ENCODE measurements around the gene MAP2.

The MAP2 gene

GRCh38 chr2:209570194-209570593, 146.3 kb downstream of the MAP2 start:
- Histone ChIP-seq H3K27ac (ENCODE audit: low read depth, low read length, severe bottlenecking) (no peak overlapping the region), H3K4me3 (ENCODE audit: extremely low read depth, insufficient read depth, low read length, poor library complexity, severe bottlenecking) (no peak overlapping the region), H3K36me3 (ENCODE audit: control insufficient read depth, insufficient read depth, low read length) (no peaks in the 10 kb centered on the region), H3K4me1 (ENCODE audit: control insufficient read depth, insufficient read depth, low read length, poor library complexity, severe bottlenecking) (no peaks in the 10 kb centered on the region), H3K9me3 (ENCODE audit: control insufficient read depth, low read length) (no peaks in the 10 kb centered on the region)
- WGBS, 2 experiments (ENCODE audit: insufficient coverage in 2 of 2) = no CpG with 5 or more reads among the region's 1 CpG

DNA sequence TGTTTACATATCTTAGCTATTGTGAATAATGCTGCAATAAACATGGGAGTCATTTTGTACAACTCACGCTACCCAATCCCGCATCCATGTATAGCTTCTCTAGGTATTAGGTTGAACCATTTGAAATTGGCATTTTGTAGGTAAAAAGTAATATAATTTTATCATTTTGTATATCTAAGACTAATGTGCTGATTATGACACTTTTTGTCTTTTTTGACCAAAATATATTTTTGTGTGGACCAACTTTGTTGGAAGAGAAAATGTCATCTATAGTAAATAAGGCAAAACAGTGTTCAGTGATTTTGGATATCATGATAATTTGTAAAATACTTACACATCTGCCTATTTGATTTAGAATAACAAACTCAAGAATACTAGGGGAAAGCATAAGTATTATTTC, 150.7 kb downstream of the MAP2 start:
- Histone ChIP-seq H3K27ac (ENCODE audit: low read depth, low read length, severe bottlenecking) (no peak overlapping the region), H3K9me3 (ENCODE audit: control insufficient read depth, low read length) (no peaks in the 10 kb centered on the region), H3K4me1 (ENCODE audit: control insufficient read depth, insufficient read depth, low read length, poor library complexity, severe bottlenecking) (no peaks in the 10 kb centered on the region), H3K36me3 (ENCODE audit: control insufficient read depth, insufficient read depth, low read length) (no peaks in the 10 kb centered on the region), H3K4me3 (ENCODE audit: extremely low read depth, insufficient read depth, low read length, poor library complexity, severe bottlenecking) (no peak overlapping the region)
- no CpG with 5 or more reads among the region's 2 CpGs for WGBS, 2 experiments (ENCODE audit: insufficient coverage in 2 of 2)

GRCh38 chr2:209577376-209578357, 153.8 kb downstream of the MAP2 start:
- H3K27ac ChIP-seq (ENCODE audit: low read depth, low read length, severe bottlenecking) = peak overlapping the region; percentile 64
- H3K4me3 ChIP-seq (ENCODE audit: extremely low read depth, insufficient read depth, low read length, poor library complexity, severe bottlenecking) = no peak overlapping the region
- H3K9me3 ChIP-seq (ENCODE audit: control insufficient read depth, low read length) = no peaks in the 10 kb centered on the region
- no peaks in the 10 kb centered on the region for H3K36me3 ChIP-seq (ENCODE audit: control insufficient read depth, insufficient read depth, low read length)
- H3K4me1 ChIP-seq (ENCODE audit: control insufficient read depth, insufficient read depth, low read length, poor library complexity, severe bottlenecking) = no peaks in the 10 kb centered on the region
- WGBS, 2 experiments (ENCODE audit: insufficient coverage in 2 of 2) = 35 to 56% methylated on average over 3 of the region's 4 CpGs

GRCh38 chr2:209578394-209579001, 154.7 kb downstream of the MAP2 start:
- Histone ChIP-seq H3K9me3 (ENCODE audit: control insufficient read depth, low read length) (no peaks in the 10 kb centered on the region), H3K4me1 (ENCODE audit: control insufficient read depth, insufficient read depth, low read length, poor library complexity, severe bottlenecking) (no peaks in the 10 kb centered on the region), H3K27ac (ENCODE audit: low read depth, low read length, severe bottlenecking) (peak overlapping the region; percentile 64), H3K36me3 (ENCODE audit: control insufficient read depth, insufficient read depth, low read length) (no peaks in the 10 kb centered on the region), H3K4me3 (ENCODE audit: extremely low read depth, insufficient read depth, low read length, poor library complexity, severe bottlenecking) (no peak overlapping the region)
- 17 to 50% methylated on average over 1 of the region's 3 CpGs for WGBS, 2 experiments (ENCODE audit: insufficient coverage in 2 of 2)

DNA sequence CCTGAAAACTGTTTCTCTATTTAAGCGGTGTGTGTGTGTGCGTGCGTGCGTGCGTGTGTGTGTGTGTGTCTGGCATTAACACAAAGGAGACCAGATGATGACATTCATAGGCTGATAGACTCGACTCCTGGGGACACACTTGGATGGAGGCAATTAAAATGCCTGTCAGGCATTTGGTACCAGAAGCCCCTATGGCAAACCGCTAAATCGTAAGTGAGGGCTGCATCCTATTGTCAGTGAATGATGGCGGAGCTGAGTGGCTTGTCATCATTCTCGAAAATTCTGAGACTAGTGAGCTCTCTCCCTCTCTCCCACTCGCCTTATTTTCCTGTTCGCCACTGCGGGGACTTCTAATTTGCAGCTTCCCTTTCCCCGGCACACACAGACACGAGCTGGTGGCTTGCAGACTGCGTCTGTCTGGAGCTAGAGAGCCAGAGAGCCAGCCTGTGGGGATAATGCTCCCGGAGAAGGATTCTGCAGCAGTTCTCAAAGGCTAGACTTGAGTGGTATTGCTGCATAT, 155.4 kb downstream of the MAP2 start:
- no peaks in the 10 kb centered on the region for H3K4me1 ChIP-seq (ENCODE audit: control insufficient read depth, insufficient read depth, low read length, poor library complexity, severe bottlenecking)
- no peaks in the 10 kb centered on the region for H3K9me3 ChIP-seq (ENCODE audit: control insufficient read depth, low read length)
- H3K36me3 ChIP-seq (ENCODE audit: control insufficient read depth, insufficient read depth, low read length) = no peaks in the 10 kb centered on the region
- H3K27ac ChIP-seq (ENCODE audit: low read depth, low read length, severe bottlenecking) = peak overlapping the region; percentile 61
- WGBS, 2 experiments (ENCODE audit: insufficient coverage in 2 of 2) = 59 to 61% methylated on average over 10 to 12 of the region's 17 CpGs
- no peak overlapping the region for H3K4me3 ChIP-seq (ENCODE audit: extremely low read depth, insufficient read depth, low read length, poor library complexity, severe bottlenecking)

GRCh38 chr2:209581040-209581439, 157.2 kb downstream of the MAP2 start:
- no CpG with 5 or more reads among the region's 1 CpG for WGBS, 2 experiments (ENCODE audit: insufficient coverage in 2 of 2)
- H3K27ac ChIP-seq (ENCODE audit: low read depth, low read length, severe bottlenecking) = no peak overlapping the region
- H3K9me3 ChIP-seq (ENCODE audit: control insufficient read depth, low read length) = no peaks in the 10 kb centered on the region
- no peak overlapping the region for H3K4me3 ChIP-seq (ENCODE audit: extremely low read depth, insufficient read depth, low read length, poor library complexity, severe bottlenecking)
- H3K4me1 ChIP-seq (ENCODE audit: control insufficient read depth, insufficient read depth, low read length, poor library complexity, severe bottlenecking) = no peaks in the 10 kb centered on the region
- H3K36me3 ChIP-seq (ENCODE audit: control insufficient read depth, insufficient read depth, low read length) = no peaks in the 10 kb centered on the region

- H3K4me1 ChIP-seq (ENCODE audit: control insufficient read depth, insufficient read depth, low read length, poor library complexity, severe bottlenecking) = no peaks in the 10 kb centered on the region
- no peaks in the 10 kb centered on the region for H3K36me3 ChIP-seq (ENCODE audit: control insufficient read depth, insufficient read depth, low read length)
- no peak overlapping the region for H3K4me3 ChIP-seq (ENCODE audit: extremely low read depth, insufficient read depth, low read length, poor library complexity, severe bottlenecking)
- no peaks in the 10 kb centered on the region for H3K9me3 ChIP-seq (ENCODE audit: control insufficient read depth, low read length)
- WGBS, 2 experiments (ENCODE audit: insufficient coverage in 2 of 2) = 83% methylated on average over 1 of the region's 3 CpGs; no CpG with 5 or more reads in 1 of the 2 experiments
- no peak overlapping the region for H3K27ac ChIP-seq (ENCODE audit: low read depth, low read length, severe bottlenecking)
Observed at GRCh38 chr2:209582281-209582680, 158.4 kb downstream of the MAP2 start.

DNA sequence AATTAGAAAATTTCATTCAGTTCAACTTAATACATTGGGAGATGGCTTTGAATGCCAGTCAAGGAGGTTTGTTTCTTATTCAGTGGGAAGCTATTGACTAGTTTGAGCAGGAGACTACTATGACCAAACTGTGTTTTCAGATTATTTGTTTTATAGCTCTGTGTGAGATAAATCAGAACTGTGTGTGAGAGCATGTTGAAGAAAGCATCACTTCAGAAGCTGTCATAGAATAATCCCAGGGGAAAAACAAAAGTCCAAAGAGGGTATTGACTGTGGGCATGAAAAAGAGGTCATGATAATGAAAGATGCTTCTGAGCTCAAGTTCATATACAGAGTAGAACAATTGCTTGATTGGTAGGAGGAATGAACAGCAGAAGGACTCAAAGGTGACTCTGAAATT, 160.6 kb downstream of the MAP2 start:
- Histone ChIP-seq H3K4me1 (ENCODE audit: control insufficient read depth, insufficient read depth, low read length, poor library complexity, severe bottlenecking) (no peaks in the 10 kb centered on the region), H3K4me3 (ENCODE audit: extremely low read depth, insufficient read depth, low read length, poor library complexity, severe bottlenecking) (no peak overlapping the region), H3K27ac (ENCODE audit: low read depth, low read length, severe bottlenecking) (no peak overlapping the region), H3K36me3 (ENCODE audit: control insufficient read depth, insufficient read depth, low read length) (no peaks in the 10 kb centered on the region), H3K9me3 (ENCODE audit: control insufficient read depth, low read length) (no peaks in the 10 kb centered on the region)

DNA sequence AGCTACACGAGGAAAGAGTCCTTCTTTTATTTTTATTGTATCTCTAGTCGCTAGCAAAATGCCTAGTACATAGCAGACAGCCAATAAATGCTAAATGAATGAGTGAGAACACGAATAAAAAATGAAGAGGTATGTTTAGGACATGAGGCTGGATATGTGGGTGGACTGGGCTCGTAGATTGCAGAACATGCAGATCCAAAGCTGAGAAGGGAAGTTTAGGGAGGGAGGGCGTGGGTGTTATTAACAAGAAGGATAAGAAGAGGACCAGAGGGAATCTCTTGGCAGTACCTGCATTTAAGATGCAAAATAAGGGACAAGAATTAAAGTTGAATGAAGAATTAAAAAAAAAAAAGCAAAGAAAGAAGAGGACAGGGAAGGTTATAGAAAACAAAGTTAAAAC, 161.1 kb downstream of the MAP2 start:
- WGBS, 2 experiments (ENCODE audit: insufficient coverage in 2 of 2) = 80 to 87% methylated on average over 3 to 5 of the region's 5 CpGs
- Histone ChIP-seq H3K4me1 (ENCODE audit: control insufficient read depth, insufficient read depth, low read length, poor library complexity, severe bottlenecking) (no peaks in the 10 kb centered on the region), H3K27ac (ENCODE audit: low read depth, low read length, severe bottlenecking) (no peak overlapping the region), H3K9me3 (ENCODE audit: control insufficient read depth, low read length) (no peaks in the 10 kb centered on the region), H3K4me3 (ENCODE audit: extremely low read depth, insufficient read depth, low read length, poor library complexity, severe bottlenecking) (no peak overlapping the region), H3K36me3 (ENCODE audit: control insufficient read depth, insufficient read depth, low read length) (no peaks in the 10 kb centered on the region)

DNA sequence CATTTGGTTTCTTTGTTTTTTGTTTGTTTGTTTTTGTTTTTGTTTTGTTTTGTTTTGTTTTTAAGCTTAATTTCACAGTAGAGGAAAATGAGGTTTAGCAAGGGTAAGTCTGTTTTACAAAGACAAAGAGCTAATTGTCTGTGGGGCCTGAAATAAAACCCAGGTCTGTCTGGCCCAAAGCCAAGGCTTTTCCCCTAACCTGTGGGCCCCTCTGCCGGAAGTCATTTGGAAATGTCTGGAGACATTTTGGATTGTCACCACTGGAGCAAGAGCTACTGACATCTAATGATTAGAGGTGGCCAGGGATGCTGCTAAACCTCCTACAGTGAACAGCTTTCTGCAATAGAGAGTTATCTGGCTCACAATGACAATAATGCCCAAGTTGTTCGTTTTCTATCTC, 167.2 kb downstream of the MAP2 start:
- H3K36me3 ChIP-seq (ENCODE audit: control insufficient read depth, insufficient read depth, low read length) = no peaks in the 10 kb centered on the region
- no peaks in the 10 kb centered on the region for H3K4me1 ChIP-seq (ENCODE audit: control insufficient read depth, insufficient read depth, low read length, poor library complexity, severe bottlenecking)
- H3K4me3 ChIP-seq (ENCODE audit: extremely low read depth, insufficient read depth, low read length, poor library complexity, severe bottlenecking) = no peak overlapping the region
- WGBS, 2 experiments (ENCODE audit: insufficient coverage in 2 of 2) = 60 to 75% methylated on average over 1 of the region's 2 CpGs
- H3K9me3 ChIP-seq (ENCODE audit: control insufficient read depth, low read length) = no peaks in the 10 kb centered on the region
- H3K27ac ChIP-seq (ENCODE audit: low read depth, low read length, severe bottlenecking) = no peak overlapping the region

GRCh38 chr2:209592106-209592505, 168.3 kb downstream of the MAP2 start:
- no peaks in the 10 kb centered on the region for H3K9me3 ChIP-seq (ENCODE audit: control insufficient read depth, low read length)
- H3K27ac ChIP-seq (ENCODE audit: low read depth, low read length, severe bottlenecking) = no peak overlapping the region
- no peak overlapping the region for H3K4me3 ChIP-seq (ENCODE audit: extremely low read depth, insufficient read depth, low read length, poor library complexity, severe bottlenecking)
- 88% methylated on average over 1 of the region's 3 CpGs; no CpG with 5 or more reads in 1 of the 2 experiments for WGBS, 2 experiments (ENCODE audit: insufficient coverage in 2 of 2)
- H3K4me1 ChIP-seq (ENCODE audit: control insufficient read depth, insufficient read depth, low read length, poor library complexity, severe bottlenecking) = no peaks in the 10 kb centered on the region
- H3K36me3 ChIP-seq (ENCODE audit: control insufficient read depth, insufficient read depth, low read length) = no peaks in the 10 kb centered on the region
